Endothelial cell of umbilical vein (primary cell): ENCODE data around the gene KCNH8. TPM values are rescaled to one million over a fixed set of nuclear protein-coding genes. Genes with fewer than 3 reads are reported as not detected.

ENCODE experiments used
- BruUV-seq: library from RNA; stranded (reverse); fragments of 400-500 nt; replicated peaks from 2 replicates; lab custom pipeline; 2021; lab: Mats Ljungman, UMichigan
- CTCF ChIA-PET: fragments of 300-600, 350-600 bp; sonication (Branson Sonifier 250); formaldehyde crosslinking; loops from one replicate; lab custom pipeline; 2021; ENCODE audit warnings: antibody characterized with exemption, inconsistent platforms; lab: Charles Lee
- POLR2A ChIA-PET: fragments of 300-600, 350-600 bp; sonication (Branson Sonifier 250); formaldehyde crosslinking; loops from one replicate; lab custom pipeline; 2021; ENCODE audit warnings: antibody characterized with exemption, inconsistent platforms; lab: Charles Lee
- DNase-seq: peaks from one replicate; pipeline ENCODE4 v3.0.0-alpha.2; 2011; ENCODE audit warnings: low read depth, low spot score
- FAIRE-seq: peaks from 2 replicates; lab custom pipeline; 2011; peaks lifted over from hg19 to GRCh38; lab: Jason Lieb, UNC
- H2AFZ ChIP-seq: 2 replicates; pipeline ENCODE4 v1.6.0; 2012; ENCODE audit warnings: low read depth, low read length, control low read depth, inconsistent platforms
- H3K27ac ChIP-seq: 2 replicates; pipeline ENCODE4 v1.5.1; 2011; ENCODE audit warnings: low read depth, mild to moderate bottlenecking, control low read depth, low read length, moderate library complexity; ENCODE audit not compliant: insufficient read depth
- H3K27me3 ChIP-seq, 2 experiments: 2 replicates each; pipeline versions ENCODE4 v1.6.0 to v1.6.1; 2011; ENCODE audit warnings: low read length in 2 of 2, mixed read lengths in 1 of 2; ENCODE audit not compliant: control insufficient read depth in 2 of 2, insufficient read depth in 2 of 2
- H3K36me3 ChIP-seq, 2 experiments: 2 replicates in 1 of 2; 3 replicates in 1 of 2; pipeline ENCODE4 v1.5.1; 2011; ENCODE audit warnings: low read length in 2 of 2, mild to moderate bottlenecking in 1 of 2, moderate library complexity in 1 of 2; ENCODE audit not compliant: control insufficient read depth in 2 of 2, insufficient read depth in 2 of 2; ENCODE audit errors: extremely low read depth in 1 of 2
- H3K4me1 ChIP-seq: 3 replicates; pipeline ENCODE4 v1.5.1; 2011; ENCODE audit warnings: mild to moderate bottlenecking, low read length; ENCODE audit not compliant: control insufficient read depth, insufficient read depth; ENCODE audit errors: extremely low read depth
- H3K4me2 ChIP-seq: 2 replicates; pipeline ENCODE4 v1.6.1; 2011; ENCODE audit warnings: low read length, control low read depth, mixed read lengths; ENCODE audit not compliant: insufficient read depth
- H3K4me3 ChIP-seq, 3 experiments: fragments of 200-600 bp in 1 of 3; sonication (generic), shearing (Covaris generic) in 1 of 3; replicated peaks in 1 of 3; 2 replicates each; pipeline ENCODE4 v1.5.1; 2011 to 2016; ENCODE audit warnings: control low read depth in 3 of 3, low read length in 3 of 3, mild to moderate bottlenecking in 2 of 3, inconsistent platforms in 1 of 3, low read depth in 1 of 3, moderate library complexity in 1 of 3; ENCODE audit not compliant: insufficient read depth in 1 of 3
- H3K79me2 ChIP-seq: 2 replicates; pipeline ENCODE4 v1.6.0; 2012; ENCODE audit warnings: low read length, inconsistent platforms; ENCODE audit not compliant: control insufficient read depth, insufficient read depth
- H3K9ac ChIP-seq: replicated peaks from 2 replicates; pipeline ENCODE3; 2011; ENCODE audit warnings: low read length, control low read depth; ENCODE audit not compliant: insufficient read depth; ENCODE audit errors: extremely low read depth
- H3K9me1 ChIP-seq: replicated peaks from 3 replicates; pipeline ENCODE4 v1.6.0; 2011; ENCODE audit warnings: mild to moderate bottlenecking, low read length; ENCODE audit not compliant: control insufficient read depth, insufficient read depth; ENCODE audit errors: extremely low read depth
- H3K9me3 ChIP-seq: replicated peaks from 2 replicates; pipeline ENCODE4 v1.5.1; 2012; ENCODE audit warnings: low read length, inconsistent platforms; ENCODE audit not compliant: control insufficient read depth, insufficient read depth
- H4K20me1 ChIP-seq: replicated peaks from 2 replicates; pipeline ENCODE3; 2011; ENCODE audit warnings: mild to moderate bottlenecking, low read length; ENCODE audit not compliant: control insufficient read depth, insufficient read depth; ENCODE audit errors: extremely low read depth
- EZH2 ChIP-seq: IDR thresholded peaks from 2 replicates; pipeline ENCODE4 v1.6.1; 2012; ENCODE audit warnings: borderline replicate concordance, low read depth, mild to moderate bottlenecking, moderate library complexity, low read length, inconsistent platforms; ENCODE audit not compliant: severe bottlenecking
- FOS ChIP-seq: IDR thresholded peaks from 2 replicates; pipeline ENCODE4 v1.6.1; 2011; ENCODE audit warnings: mild to moderate bottlenecking, low read length, moderate library complexity, borderline replicate concordance; ENCODE audit not compliant: insufficient read depth
- GATA2 ChIP-seq: IDR thresholded peaks from 2 replicates; pipeline ENCODE4 v1.7.0; 2011; ENCODE audit warnings: low read depth, mild to moderate bottlenecking, moderate library complexity, mixed read lengths, low read length; ENCODE audit not compliant: insufficient read length, insufficient read depth
- JUN ChIP-seq: IDR thresholded peaks from 2 replicates; pipeline ENCODE4 v1.6.1; 2011; ENCODE audit warnings: borderline replicate concordance, low read depth; ENCODE audit not compliant: insufficient read length, insufficient read depth
- MAX ChIP-seq: IDR thresholded peaks from 2 replicates; pipeline ENCODE4 v1.6.1; 2011; ENCODE audit not compliant: insufficient read depth, insufficient read length
- MYC ChIP-seq: IDR thresholded peaks from one replicate; pipeline ENCODE4 v1.6.1; 2011; ENCODE audit warnings: mild to moderate bottlenecking, low read depth, low read length
- POLR2A ChIP-seq: IDR thresholded peaks from 2 replicates; pipeline ENCODE4 v1.6.1; 2012; ENCODE audit warnings: low read depth, mild to moderate bottlenecking, control low read depth, low read length
- POLR2AphosphoS5 ChIP-seq: IDR thresholded peaks from 2 replicates; pipeline ENCODE4 v1.6.1; 2012; ENCODE audit warnings: low read depth, mild to moderate bottlenecking, control low read depth, low read length, moderate library complexity; ENCODE audit not compliant: insufficient read depth
- dilution Hi-C: fragments of 300-500 bp; cut with MboI; formaldehyde crosslinking; loops from one replicate; pipeline ENCODE4 v1.15.0; 2019; ENCODE audit warnings: low sequenced_read_pairs; ENCODE audit not compliant: extremely low pct_ligation_motif_present
- intact Hi-C: fragments of 100-400 bp; cut with micrococcal nuclease; formaldehyde crosslinking; loops from one replicate; pipeline ENCODE4 v1.10.0; 2022
- polyA plus RNA-seq, 4 experiments: library from polyadenylated mRNA; depleted of rRNA in 3 of 4; stranded (reverse) in 3 of 4; unstranded in 1 of 4; fragments of >200 nt; gene quantifications; 2 replicates each; pipeline versions ENCODE4 v1.2.1 to v1.2.3, GENCODE V29; 2011 to 2012; ENCODE audit warnings: missing spikeins in 1 of 4
- total RNA-seq: library from RNA; stranded (reverse); gene quantifications from 2 replicates; pipeline ENCODE4 v1.2.3, GENCODE V29; 2021
- TF ChIP-seq, protein P1 (sequence below), 2 donors: IDR thresholded peaks; 1 replicate in 1 of 2; 2 replicates in 1 of 2; pipeline ENCODE4 v1.5.1; 2011; ENCODE audit warnings: low read length in 2 of 2, mild to moderate bottlenecking in 2 of 2, moderate library complexity in 2 of 2, control low read depth in 1 of 2, inconsistent platforms in 1 of 2, low read depth in 1 of 2; ENCODE audit not compliant: insufficient read depth in 1 of 2; ENCODE audit errors: extremely low read depth in 1 of 2

KCNH8 gene
- total and polyA plus RNA-seq, 2 donors (not counting 3 experiments of a cell fraction or from before 2014, with no cell fraction given) = not detected

GRCh38 chr3:19547665-19548464, 399.6 kb downstream of the KCNH8 start:
- TF ChIP-seq, protein P1, sequence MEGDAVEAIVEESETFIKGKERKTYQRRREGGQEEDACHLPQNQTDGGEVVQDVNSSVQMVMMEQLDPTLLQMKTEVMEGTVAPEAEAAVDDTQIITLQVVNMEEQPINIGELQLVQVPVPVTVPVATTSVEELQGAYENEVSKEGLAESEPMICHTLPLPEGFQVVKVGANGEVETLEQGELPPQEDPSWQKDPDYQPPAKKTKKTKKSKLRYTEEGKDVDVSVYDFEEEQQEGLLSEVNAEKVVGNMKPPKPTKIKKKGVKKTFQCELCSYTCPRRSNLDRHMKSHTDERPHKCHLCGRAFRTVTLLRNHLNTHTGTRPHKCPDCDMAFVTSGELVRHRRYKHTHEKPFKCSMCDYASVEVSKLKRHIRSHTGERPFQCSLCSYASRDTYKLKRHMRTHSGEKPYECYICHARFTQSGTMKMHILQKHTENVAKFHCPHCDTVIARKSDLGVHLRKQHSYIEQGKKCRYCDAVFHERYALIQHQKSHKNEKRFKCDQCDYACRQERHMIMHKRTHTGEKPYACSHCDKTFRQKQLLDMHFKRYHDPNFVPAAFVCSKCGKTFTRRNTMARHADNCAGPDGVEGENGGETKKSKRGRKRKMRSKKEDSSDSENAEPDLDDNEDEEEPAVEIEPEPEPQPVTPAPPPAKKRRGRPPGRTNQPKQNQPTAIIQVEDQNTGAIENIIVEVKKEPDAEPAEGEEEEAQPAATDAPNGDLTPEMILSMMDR (IDR thresholded peaks at IDR 0.05; ENCODE audit: extremely low read depth in 1 of 2, insufficient read depth in 1 of 2, low read depth in 1 of 2, low read length in 2 of 2) = no peak
- TF ChIP-seq JUN = no peak
- TF ChIP-seq FOS = no peak
- no peak for TF ChIP-seq GATA2
- TF ChIP-seq EZH2 = no peak
- TF ChIP-seq POLR2A = no peak
- no peak for TF ChIP-seq MYC
- no peak for TF ChIP-seq POLR2AphosphoS5
- TF ChIP-seq MAX = no peak
- no peak overlapping the region for H3K9ac ChIP-seq
- DNase-seq (no peak), FAIRE-seq (no peak)
- H3K9me1 ChIP-seq = no peaks in the 10 kb centered on the region
- peaks cover 2% of the 10 kb centered on the region for H3K9me3 ChIP-seq
- POLR2A ChIA-PET = no interaction called here
- dilution Hi-C loops (no loop called here), intact Hi-C loops (no loop called here)
- H3K79me2 ChIP-seq = no peaks in the 10 kb centered on the region
- CTCF ChIA-PET = no interaction called here
- no peak overlapping the region for H2AFZ ChIP-seq
- no peaks in the 10 kb centered on the region for H3K27me3 ChIP-seq
- no peak overlapping the region for H3K27ac ChIP-seq
- H4K20me1 ChIP-seq = no peaks in the 10 kb centered on the region
- no peaks in the 10 kb centered on the region for H3K36me3 ChIP-seq
- H3K4me3 ChIP-seq = no peak overlapping the region
- no TSS peak for BruUV-seq
- H3K4me1 ChIP-seq = no peaks in the 10 kb centered on the region
- H3K4me2 ChIP-seq = no peak overlapping the region
